GM10248 (cell line): Measurements from ENCODE around the gene STARD10.

Source experiments
- CTCF ChIA-PET: fragments of 300-600 bp; sonication (Branson Sonifier 250); formaldehyde crosslinking; extraction: SDS; loops from one replicate; lab custom pipeline; 2021; ENCODE audit warnings: antibody characterized with exemption; lab: Yijun Ruan, JAX
- POLR2A ChIA-PET: fragments of 350-650 bp; sonication (Branson Sonifier 250); formaldehyde crosslinking; extraction: SDS; loops from one replicate; lab custom pipeline; 2020; ENCODE audit warnings: antibody characterized with exemption; lab: Yijun Ruan, JAX
- DNase-seq: peaks from one replicate; pipeline ENCODE4 v3.0.0; 2012; ENCODE audit errors: extremely low spot score
- TF ChIP-seq, protein P1 (sequence below): IDR thresholded peaks from 2 replicates; pipeline ENCODE4 v1.5.1; 2012; ENCODE audit warnings: mild to moderate bottlenecking, low read depth; ENCODE audit errors: extremely low read depth, missing control alignments, control extremely low read depth

STARD10 gene

DNA sequence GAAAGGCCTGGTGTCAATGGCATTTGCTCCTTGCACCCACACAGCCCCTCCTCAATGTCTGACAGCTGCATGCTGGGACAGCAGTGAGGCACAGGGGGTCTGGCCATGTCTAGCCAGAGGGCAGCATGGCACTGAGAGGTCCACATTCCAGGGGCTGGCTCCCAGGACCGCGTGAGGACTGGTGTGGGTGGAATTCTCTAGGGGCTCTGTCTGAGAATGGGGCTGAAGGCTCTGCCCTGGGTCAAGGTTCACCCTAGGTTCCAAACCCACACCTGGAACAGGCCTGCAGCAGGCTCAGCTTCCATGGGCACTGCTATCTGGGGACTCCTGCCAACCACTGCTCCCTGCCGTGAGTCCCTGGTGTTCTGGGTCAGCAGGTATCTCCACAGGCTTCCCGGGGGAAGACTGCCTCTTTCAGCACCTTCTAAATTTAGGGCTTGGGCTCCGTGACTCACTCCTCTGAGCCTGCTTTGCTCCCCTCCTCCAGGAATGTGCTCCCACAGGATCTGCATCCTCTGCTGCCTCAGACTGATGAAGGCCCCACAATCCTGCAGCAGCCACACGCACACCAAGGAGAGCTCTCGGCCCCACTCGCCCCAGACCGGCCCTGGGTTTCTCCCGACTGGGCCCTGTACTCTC, 4.2 kb downstream of the STARD10 start:
- TF ChIP-seq, protein P1, sequence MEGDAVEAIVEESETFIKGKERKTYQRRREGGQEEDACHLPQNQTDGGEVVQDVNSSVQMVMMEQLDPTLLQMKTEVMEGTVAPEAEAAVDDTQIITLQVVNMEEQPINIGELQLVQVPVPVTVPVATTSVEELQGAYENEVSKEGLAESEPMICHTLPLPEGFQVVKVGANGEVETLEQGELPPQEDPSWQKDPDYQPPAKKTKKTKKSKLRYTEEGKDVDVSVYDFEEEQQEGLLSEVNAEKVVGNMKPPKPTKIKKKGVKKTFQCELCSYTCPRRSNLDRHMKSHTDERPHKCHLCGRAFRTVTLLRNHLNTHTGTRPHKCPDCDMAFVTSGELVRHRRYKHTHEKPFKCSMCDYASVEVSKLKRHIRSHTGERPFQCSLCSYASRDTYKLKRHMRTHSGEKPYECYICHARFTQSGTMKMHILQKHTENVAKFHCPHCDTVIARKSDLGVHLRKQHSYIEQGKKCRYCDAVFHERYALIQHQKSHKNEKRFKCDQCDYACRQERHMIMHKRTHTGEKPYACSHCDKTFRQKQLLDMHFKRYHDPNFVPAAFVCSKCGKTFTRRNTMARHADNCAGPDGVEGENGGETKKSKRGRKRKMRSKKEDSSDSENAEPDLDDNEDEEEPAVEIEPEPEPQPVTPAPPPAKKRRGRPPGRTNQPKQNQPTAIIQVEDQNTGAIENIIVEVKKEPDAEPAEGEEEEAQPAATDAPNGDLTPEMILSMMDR, result no peak
- CTCF ChIA-PET, result interaction anchor here (0.5 to 2.3 kb wide), 9 partner anchors 13 to 925 kb away, joined by 3 to 9 read pairs (median 4); no protein-coding TSS in a partner anchor
- no peak for DNase-seq
- POLR2A ChIA-PET, result interaction anchor here (0.6 kb wide), 1 partner anchor 22 kb away, joined by 3 read pairs; no protein-coding TSS in a partner anchor

DNA sequence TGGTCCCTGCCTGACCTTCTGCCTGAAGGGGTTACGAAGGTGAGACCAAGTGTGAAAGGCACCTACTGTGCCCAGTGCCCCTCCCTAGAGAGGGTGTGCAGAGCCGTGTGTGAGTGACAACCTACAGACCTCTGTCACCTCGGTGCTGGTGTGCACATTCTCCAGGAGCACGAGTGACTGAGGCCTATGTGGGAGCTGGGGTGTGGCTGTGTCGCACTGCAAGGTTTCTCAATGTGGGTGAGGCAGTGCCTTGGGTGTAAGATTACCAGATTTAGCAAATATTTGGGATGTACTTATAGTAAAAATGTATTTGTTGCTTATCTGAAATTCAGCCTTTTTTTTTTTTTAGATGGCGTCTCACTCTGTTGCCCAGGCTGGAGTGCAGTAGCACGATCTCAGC, 5.6 kb downstream of the STARD10 start:
- POLR2A ChIA-PET, result no interaction called here
- CTCF ChIA-PET, result interaction anchor here (1.3 to 2.9 kb wide), 6 partner anchors 10 to 390 kb away, joined by 3 to 31 read pairs (median 8); no protein-coding TSS in a partner anchor
- TF ChIP-seq, protein P1, result no peak
- DNase-seq, result no peak

DNA sequence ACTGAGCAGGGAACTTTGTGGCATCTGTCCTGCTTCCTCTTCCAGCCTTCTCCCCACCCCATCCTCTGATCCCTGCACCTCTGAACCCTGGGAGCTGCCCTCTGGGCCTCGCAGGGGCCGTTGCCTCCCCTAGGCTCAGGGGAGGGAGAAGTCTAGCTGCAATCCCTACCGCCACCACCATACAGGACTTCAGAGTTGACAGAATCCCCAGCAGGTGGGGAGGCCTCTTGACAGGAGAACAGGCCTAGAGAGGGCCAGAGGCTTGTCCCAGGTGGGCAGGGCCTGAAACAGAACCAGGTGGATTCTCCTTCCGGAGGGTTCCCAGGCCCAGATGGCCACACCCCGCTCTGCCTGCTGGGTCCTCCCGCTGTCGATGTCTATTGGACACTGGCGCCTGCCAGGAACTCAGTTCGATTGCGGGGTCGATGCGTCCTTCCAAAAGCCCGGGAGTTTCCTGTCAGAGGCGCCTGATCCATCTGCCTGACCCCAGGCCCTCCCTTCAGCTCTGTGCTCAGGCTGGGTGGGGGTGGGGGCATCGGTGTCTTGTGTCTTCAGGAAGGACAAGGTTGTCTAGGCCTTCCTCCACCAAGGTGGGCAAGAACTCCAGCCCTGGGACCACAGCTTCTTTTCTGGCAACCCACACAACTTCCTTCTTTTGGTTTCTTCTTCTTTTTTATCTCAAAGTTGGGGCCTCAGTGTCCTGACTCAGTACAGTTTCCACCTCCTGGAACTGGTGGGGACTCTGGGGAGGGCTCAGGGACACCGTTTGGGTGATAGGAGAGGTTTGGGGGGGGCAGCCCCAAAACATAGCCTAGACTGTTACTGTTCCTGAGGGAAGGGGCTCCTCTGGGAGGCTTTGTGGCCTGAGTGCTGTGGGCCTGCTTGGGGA, 6.4 kb downstream of the STARD10 start:
- TF ChIP-seq, protein P1, result no peak
- ChIA-PET POLR2A (interaction anchor here (0.6 kb wide), 2 partner anchors 8 to 26 kb away, joined by 4 read pairs; no protein-coding TSS in a partner anchor), CTCF (interaction anchor here (0.9 to 2.9 kb wide), 14 partner anchors 11 to 391 kb away, joined by 3 to 31 read pairs (median 4); no protein-coding TSS in a partner anchor)
- DNase-seq, result peak; percentile 78

DNA sequence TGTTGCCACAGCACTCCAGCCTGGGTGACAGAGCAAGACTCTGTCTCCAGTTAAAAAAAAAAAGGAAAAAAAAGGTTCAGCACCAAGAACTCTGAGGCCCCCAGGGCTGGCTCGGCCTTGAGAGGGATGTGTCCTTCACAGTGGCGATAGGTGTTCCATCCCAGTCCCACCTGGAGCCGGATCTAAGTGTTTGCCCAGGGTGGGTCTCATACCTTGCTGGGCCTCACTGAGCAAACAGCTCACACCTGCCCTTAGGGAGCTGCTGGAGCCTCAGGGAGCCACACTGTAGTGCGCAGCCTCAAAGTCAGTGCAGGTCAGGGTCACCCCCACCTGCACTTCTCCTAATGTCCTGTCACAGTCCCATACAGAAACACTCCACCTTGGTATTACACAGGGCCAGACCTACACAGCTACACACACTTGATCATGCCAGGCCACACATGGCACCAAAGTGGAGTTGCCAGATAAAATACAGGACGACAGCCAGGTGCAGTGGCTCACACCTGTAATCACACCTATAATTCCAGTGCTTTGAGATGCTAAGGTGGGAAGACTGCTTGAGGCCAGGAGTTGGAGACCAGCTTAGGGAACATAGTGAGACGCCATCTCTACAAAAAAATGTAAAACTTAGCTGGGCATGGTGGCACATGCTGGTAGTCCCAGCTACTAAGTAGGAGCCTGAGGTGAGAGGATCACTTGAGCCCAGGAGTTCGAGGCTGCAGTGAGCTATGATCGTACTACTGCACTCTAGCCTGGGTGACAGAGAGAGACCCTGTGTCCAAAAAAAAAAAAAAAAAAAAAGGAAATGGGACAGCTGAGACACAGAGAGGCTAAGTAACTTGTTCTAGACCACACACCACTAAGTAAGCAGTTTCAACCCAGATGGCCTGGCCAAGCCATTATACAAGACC, 7.3 kb downstream of the STARD10 start:
- TF ChIP-seq, protein P1, result no peak
- no peak for DNase-seq
- ChIA-PET POLR2A (interaction anchor here (0.6 kb wide), 2 partner anchors 25 to 377 kb away, joined by 3 to 4 read pairs; no protein-coding TSS in a partner anchor), CTCF (interaction anchor here (0.9 to 2.9 kb wide), 13 partner anchors 10 to 392 kb away, joined by 3 to 31 read pairs (median 3); no protein-coding TSS in a partner anchor)

DNA sequence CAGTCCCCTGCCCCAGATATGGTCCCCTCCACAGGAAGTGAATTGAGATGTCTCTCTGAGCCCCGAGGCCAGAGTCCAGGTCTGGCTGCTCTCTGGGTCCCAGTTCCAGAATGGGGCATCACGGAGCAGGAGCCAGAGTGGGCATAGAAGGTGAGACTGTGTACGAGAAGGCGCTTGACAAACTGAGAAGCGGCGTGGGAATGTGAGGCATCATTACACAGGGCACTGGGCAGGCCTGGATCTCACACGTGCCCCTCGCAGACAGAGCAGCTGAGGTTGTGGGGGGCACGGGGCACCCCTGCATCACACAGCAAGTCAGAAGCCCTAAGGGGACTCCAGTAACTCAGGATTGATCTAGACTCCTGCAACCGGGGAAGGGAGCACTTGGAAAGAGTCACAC, 9.2 kb downstream of the STARD10 start:
- TF ChIP-seq, protein P1, result no peak
- ChIA-PET CTCF (interaction anchor here (11.8 kb wide), 1 partner anchor 9 kb away, joined by 88 read pairs; the partner anchor contains the start of gene STARD10), POLR2A (no interaction called here)
- no peak for DNase-seq
